Vagina (tissue), 2 donors: ENCODE data around the gene SCN5A. TPM values are rescaled to one million over a fixed set of nuclear protein-coding genes. Genes with fewer than 3 reads are reported as not detected.
A peak's percentile ranks its signal among the peaks of the same experiment; 100 is the strongest.

Experiments
- DNase-seq, 2 donors: peaks; one replicate each; pipeline ENCODE4 v3.0.0-alpha.2; 2017; ENCODE audit errors: extremely low spot score in 2 of 2
- H3K27ac ChIP-seq: fragments of 200-600 bp; sonication (generic); one replicate; pipeline ENCODE4 v1.5.1; 2019
- H3K27me3 ChIP-seq: fragments of 200-600 bp; sonication (generic); one replicate; pipeline ENCODE4 v1.5.1; 2019
- H3K36me3 ChIP-seq, 2 donors: fragments of 200-600 bp; sonication (generic); one replicate each; pipeline ENCODE4 v1.5.1; 2017 to 2019
- H3K4me1 ChIP-seq: fragments of 200-600 bp; sonication (generic); one replicate; pipeline ENCODE4 v1.5.1; 2019
- H3K4me3 ChIP-seq, 2 donors: fragments of 200-600 bp; sonication (generic); 1 replicate in 1 of 2; 2 replicates in 1 of 2; pipeline ENCODE4 v1.5.1; 2016 to 2019
- H3K9me3 ChIP-seq: fragments of 200-600 bp; sonication (generic); one replicate; pipeline ENCODE4 v1.5.1; 2019
- POLR2A ChIP-seq, 2 donors: fragments of 450-650 bp; IDR thresholded peaks; one replicate each; pipeline ENCODE4 v1.6.1; 2017; ENCODE audit warnings: antibody characterized with exemption in 2 of 2, mild to moderate bottlenecking in 2 of 2, moderate library complexity in 2 of 2
- POLR2AphosphoS5 ChIP-seq, 2 donors: sonication (generic); formaldehyde crosslinking; IDR thresholded peaks; one replicate each; pipeline ENCODE4 v1.9.0; 2017; ENCODE audit warnings: antibody characterized with exemption in 2 of 2, mild to moderate bottlenecking in 2 of 2, low read depth in 1 of 2; ENCODE audit not compliant: insufficient read depth in 1 of 2
- intact Hi-C: fragments of 100-400 bp; cut with DNase I; formaldehyde crosslinking; loops from one replicate; pipeline ENCODE4 v1.15.1; 2023
- total RNA-seq: library from RNA; depleted of rRNA; stranded (reverse); fragments of >200 nt; gene quantifications from one replicate; pipeline ENCODE4 v1.2.3, GENCODE V29; 2016
- TF ChIP-seq, protein P1 (sequence below), 3 experiments: fragments of 450-650 bp in 2 of 3; fragments of 200-600 bp in 1 of 3; sonication (generic) in 1 of 3; IDR thresholded peaks; one replicate each; pipeline ENCODE4 v1.5.1; 2017 to 2019; ENCODE audit warnings: antibody characterized with exemption in 3 of 3, mild to moderate bottlenecking in 2 of 3, moderate library complexity in 2 of 3

SCN5A gene
- total RNA-seq, 1 donor from 2014 or later = 9.3 TPM

GRCh38 chr3:38585791-38586420 lies 63.6 kb downstream of the SCN5A start:
- intact Hi-C loops = no loop called here
- DNase-seq = peak; percentile 79 to 83
- Histone ChIP-seq H3K27ac (no peak overlapping the region), H3K36me3 (no peaks in the 10 kb centered on the region), H3K4me3 (no peak overlapping the region), H3K4me1 (peaks cover 5% of the 10 kb centered on the region), H3K9me3 (no peaks in the 10 kb centered on the region), H3K27me3 (no peaks in the 10 kb centered on the region)
- TF ChIP-seq, protein P1, sequence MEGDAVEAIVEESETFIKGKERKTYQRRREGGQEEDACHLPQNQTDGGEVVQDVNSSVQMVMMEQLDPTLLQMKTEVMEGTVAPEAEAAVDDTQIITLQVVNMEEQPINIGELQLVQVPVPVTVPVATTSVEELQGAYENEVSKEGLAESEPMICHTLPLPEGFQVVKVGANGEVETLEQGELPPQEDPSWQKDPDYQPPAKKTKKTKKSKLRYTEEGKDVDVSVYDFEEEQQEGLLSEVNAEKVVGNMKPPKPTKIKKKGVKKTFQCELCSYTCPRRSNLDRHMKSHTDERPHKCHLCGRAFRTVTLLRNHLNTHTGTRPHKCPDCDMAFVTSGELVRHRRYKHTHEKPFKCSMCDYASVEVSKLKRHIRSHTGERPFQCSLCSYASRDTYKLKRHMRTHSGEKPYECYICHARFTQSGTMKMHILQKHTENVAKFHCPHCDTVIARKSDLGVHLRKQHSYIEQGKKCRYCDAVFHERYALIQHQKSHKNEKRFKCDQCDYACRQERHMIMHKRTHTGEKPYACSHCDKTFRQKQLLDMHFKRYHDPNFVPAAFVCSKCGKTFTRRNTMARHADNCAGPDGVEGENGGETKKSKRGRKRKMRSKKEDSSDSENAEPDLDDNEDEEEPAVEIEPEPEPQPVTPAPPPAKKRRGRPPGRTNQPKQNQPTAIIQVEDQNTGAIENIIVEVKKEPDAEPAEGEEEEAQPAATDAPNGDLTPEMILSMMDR (IDR thresholded peaks at IDR 0.05) = no peak
- TF ChIP-seq POLR2AphosphoS5 (IDR thresholded peaks at IDR 0.05; ENCODE audit: insufficient read depth in 1 of 2, low read depth in 1 of 2) = no peak
- TF ChIP-seq POLR2A (IDR thresholded peaks at IDR 0.05) = no peak

DNA sequence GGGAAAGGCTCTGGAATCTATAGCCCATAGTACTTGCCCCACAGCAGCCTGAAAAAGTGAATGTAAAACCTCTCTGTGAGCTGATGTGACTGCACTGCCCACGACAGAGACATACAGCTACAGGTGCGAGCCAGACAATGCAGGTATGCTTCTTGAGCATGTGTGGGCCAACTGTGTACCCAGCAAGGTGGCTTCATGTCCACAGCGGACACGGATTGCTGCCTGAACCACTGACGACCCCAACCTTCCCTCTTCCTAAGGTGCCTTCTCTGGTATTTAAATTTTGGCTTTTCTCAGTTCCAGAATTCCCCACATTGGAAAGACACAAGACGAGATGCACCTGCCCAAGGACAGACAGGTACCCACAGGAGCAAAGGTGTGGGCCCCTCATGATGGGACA lies 65.8 kb downstream of the SCN5A start:
- intact Hi-C loops = no loop called here
- H3K4me3 ChIP-seq = no peak overlapping the region
- DNase-seq = peak; percentile 55 to 70
- TF ChIP-seq POLR2AphosphoS5 (IDR thresholded peaks at IDR 0.05; ENCODE audit: insufficient read depth in 1 of 2, low read depth in 1 of 2) (no peak), POLR2A (IDR thresholded peaks at IDR 0.05) (no peak)
- TF ChIP-seq, protein P1 (IDR thresholded peaks at IDR 0.05) = no peak
- no peaks in the 10 kb centered on the region for H3K27me3 ChIP-seq
- H3K36me3 ChIP-seq = no peaks in the 10 kb centered on the region
- H3K27ac ChIP-seq = no peak overlapping the region
- H3K4me1 ChIP-seq = no peaks in the 10 kb centered on the region
- H3K9me3 ChIP-seq = no peaks in the 10 kb centered on the region

- no peaks in the 10 kb centered on the region for H3K4me1 ChIP-seq
- H3K9me3 ChIP-seq = no peaks in the 10 kb centered on the region
- no peaks in the 10 kb centered on the region for H3K27me3 ChIP-seq
- no peak overlapping the region for H3K27ac ChIP-seq
- H3K4me3 ChIP-seq = no peak overlapping the region
- no peak for TF ChIP-seq POLR2A (IDR thresholded peaks at IDR 0.05)
- TF ChIP-seq, protein P1 (IDR thresholded peaks at IDR 0.05) = no peak
- no peak for TF ChIP-seq POLR2AphosphoS5 (IDR thresholded peaks at IDR 0.05; ENCODE audit: insufficient read depth in 1 of 2, low read depth in 1 of 2)
- intact Hi-C loops = no loop called here
- no peaks in the 10 kb centered on the region for H3K36me3 ChIP-seq
- DNase-seq = peak; percentile 70 to 82
Measured at GRCh38 chr3:38582941-38583645, 66.4 kb downstream of the SCN5A start.

- no peak for TF ChIP-seq POLR2A (IDR thresholded peaks at IDR 0.05)
- DNase-seq = peak; percentile 31 to 69
Measured at GRCh38 chr3:38582316-38582715, 67.2 kb downstream of the SCN5A start.

DNA sequence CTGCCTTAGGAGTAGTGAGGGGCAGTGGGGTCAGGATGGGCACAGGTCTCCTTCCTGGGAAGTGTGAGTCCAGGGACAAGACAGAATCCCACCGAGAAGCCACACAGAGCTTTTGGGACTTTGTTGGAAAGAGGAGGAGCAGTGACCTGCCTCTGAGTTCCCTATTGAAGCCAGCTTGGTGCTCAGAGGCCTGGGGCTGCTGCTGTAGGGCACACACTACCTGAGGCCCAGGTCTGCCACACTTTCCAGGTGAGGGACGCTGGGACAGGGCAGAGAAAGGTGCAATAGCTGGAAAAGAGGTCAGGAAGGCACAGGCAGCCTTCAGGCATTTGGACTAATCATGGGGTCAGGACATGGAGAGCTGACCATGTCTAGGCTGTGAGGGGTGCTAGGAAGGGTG lies 67.7 kb downstream of the SCN5A start:
- intact Hi-C loops = no loop called here
- no peak overlapping the region for H3K4me3 ChIP-seq
- no peak overlapping the region for H3K27ac ChIP-seq
- peak; percentile 54 to 91 for DNase-seq
- no peaks in the 10 kb centered on the region for H3K27me3 ChIP-seq
- H3K4me1 ChIP-seq = no peaks in the 10 kb centered on the region
- H3K9me3 ChIP-seq = no peaks in the 10 kb centered on the region
- TF ChIP-seq, protein P1 (IDR thresholded peaks at IDR 0.05) = no peak
- TF ChIP-seq POLR2A (IDR thresholded peaks at IDR 0.05) (no peak), POLR2AphosphoS5 (IDR thresholded peaks at IDR 0.05; ENCODE audit: insufficient read depth in 1 of 2, low read depth in 1 of 2) (no peak)
- H3K36me3 ChIP-seq = no peaks in the 10 kb centered on the region

More at GRCh38 chr3:38582316-38582715, 67.2 kb downstream of the SCN5A start:
- Histone ChIP-seq H3K4me3 (no peak overlapping the region), H3K9me3 (no peaks in the 10 kb centered on the region), H3K4me1 (no peaks in the 10 kb centered on the region), H3K36me3 (no peaks in the 10 kb centered on the region), H3K27ac (no peak overlapping the region), H3K27me3 (no peaks in the 10 kb centered on the region)
- intact Hi-C loops = no loop called here
